CD14-positive monocyte (primary cell): ENCODE results near the gene BLM. TPM values are rescaled to one million over a fixed set of nuclear protein-coding genes. Genes with fewer than 3 reads are reported as not detected.

ENCODE experiments used
- DNase-seq, 3 donors: peaks; one replicate each; pipeline ENCODE4 v3.0.0-alpha.2; 2011 to 2022
- H2AFZ ChIP-seq: 2 replicates; pipeline ENCODE4 v1.6.0; 2012; ENCODE audit warnings: mild to moderate bottlenecking, low read depth, low read length, inconsistent platforms; ENCODE audit not compliant: insufficient read depth, poor library complexity, severe bottlenecking
- H3K27ac ChIP-seq, 2 donors: 1 replicate in 1 of 2; 2 replicates in 1 of 2; pipeline ENCODE4 v1.5.1; 2012 to 2013; ENCODE audit warnings: low read length in 2 of 2, control low read depth in 1 of 2, inconsistent platforms in 1 of 2, low read depth in 1 of 2, mild to moderate bottlenecking in 1 of 2
- H3K27me3 ChIP-seq, 2 donors: one replicate each; pipeline versions ENCODE4 v1.6.0 to v1.6.1; 2011 to 2013; ENCODE audit warnings: low read length in 2 of 2; ENCODE audit not compliant: control insufficient read depth in 2 of 2, insufficient read depth in 2 of 2
- H3K36me3 ChIP-seq, 2 donors: replicated peaks in 1 of 2; 1 replicate in 1 of 2; 2 replicates in 1 of 2; pipeline versions ENCODE4 v1.5.1 to v1.6.1; 2012 to 2013; ENCODE audit warnings: low read length in 2 of 2, control low read depth in 1 of 2, inconsistent platforms in 1 of 2, mild to moderate bottlenecking in 1 of 2; ENCODE audit not compliant: insufficient read depth in 2 of 2, control insufficient read depth in 1 of 2
- H3K4me1 ChIP-seq, 2 donors: 1 replicate in 1 of 2; 2 replicates in 1 of 2; pipeline versions ENCODE4 v1.5.1 to v1.6.1; 2012 to 2013; ENCODE audit warnings: low read length in 2 of 2, control low read depth in 1 of 2, inconsistent platforms in 1 of 2, mild to moderate bottlenecking in 1 of 2, moderate library complexity in 1 of 2; ENCODE audit not compliant: insufficient read depth in 2 of 2, control insufficient read depth in 1 of 2
- H3K4me2 ChIP-seq: replicated peaks from 2 replicates; pipeline ENCODE3; 2012; ENCODE audit warnings: low read length, moderate library complexity, mild to moderate bottlenecking; ENCODE audit not compliant: poor library complexity, severe bottlenecking; ENCODE audit errors: extremely low read depth
- H3K4me3 ChIP-seq, 3 experiments: fragments of 200-600 bp in 1 of 3; sonication (generic) in 1 of 3; replicated peaks in 1 of 3; 1 replicate in 2 of 3; 2 replicates in 1 of 3; pipeline ENCODE4 v1.5.1; 2011 to 2013; ENCODE audit warnings: low read length in 3 of 3, mild to moderate bottlenecking in 3 of 3, control low read depth in 2 of 3, low read depth in 2 of 3, inconsistent platforms in 1 of 3, moderate library complexity in 1 of 3
- H3K79me2 ChIP-seq: 2 replicates; pipeline ENCODE4 v1.6.0; 2012; ENCODE audit warnings: mild to moderate bottlenecking, control low read depth, inconsistent platforms, low read length, moderate library complexity; ENCODE audit not compliant: insufficient read depth
- H3K9ac ChIP-seq: 2 replicates; pipeline ENCODE4 v1.6.0; 2017; ENCODE audit warnings: low read length, mild to moderate bottlenecking; ENCODE audit not compliant: insufficient read depth, poor library complexity, severe bottlenecking
- H3K9me3 ChIP-seq, 2 donors: replicated peaks in 1 of 2; 1 replicate in 1 of 2; 2 replicates in 1 of 2; pipeline versions ENCODE4 v1.5.1 to v1.6.1; 2012 to 2013; ENCODE audit warnings: low read length in 2 of 2, control low read depth in 1 of 2; ENCODE audit not compliant: control insufficient read depth in 1 of 2, insufficient read depth in 1 of 2
- H4K20me1 ChIP-seq: 2 replicates; pipeline ENCODE4 v1.6.0; 2012; ENCODE audit warnings: mild to moderate bottlenecking, low read length, control low read depth, moderate library complexity; ENCODE audit not compliant: insufficient read depth
- H3K27ac Mint-ChIP-seq, 7 donors: one replicate each; pipeline ENCODE4 v1.8.0; 2020; ENCODE audit warnings: mild to moderate bottlenecking in 7 of 7, mixed read lengths in 7 of 7, moderate library complexity in 6 of 7, inconsistent platforms in 2 of 7
- H3K27me3 Mint-ChIP-seq, 3 donors: one replicate each; pipeline ENCODE4 v1.8.0; 2021 to 2022; ENCODE audit warnings: low read depth in 3 of 3, mild to moderate bottlenecking in 3 of 3, mixed read lengths in 3 of 3, moderate library complexity in 3 of 3, inconsistent platforms in 1 of 3
- H3K36me3 Mint-ChIP-seq, 2 donors: one replicate each; pipeline ENCODE4 v1.8.0; 2020; ENCODE audit warnings: mixed read lengths in 2 of 2, inconsistent platforms in 1 of 2, mild to moderate bottlenecking in 1 of 2
- H3K4me1 Mint-ChIP-seq: one replicate; pipeline ENCODE4 v1.8.0; 2020; ENCODE audit warnings: mild to moderate bottlenecking, mixed read lengths
- H3K4me3 Mint-ChIP-seq, 2 donors: one replicate each; pipeline ENCODE4 v1.8.0; 2020; ENCODE audit warnings: mild to moderate bottlenecking in 2 of 2, mixed read lengths in 2 of 2, moderate library complexity in 1 of 2
- H3K9me3 Mint-ChIP-seq, 7 donors: one replicate each; pipeline ENCODE4 v1.8.0; 2020 to 2022; ENCODE audit warnings: mixed read lengths in 7 of 7, mild to moderate bottlenecking in 6 of 7, moderate library complexity in 6 of 7, inconsistent platforms in 2 of 7
- CTCF ChIP-seq: fragments of 200-600 bp; IDR thresholded peaks from one replicate; pipeline ENCODE4 v1.8.0; 2022; ENCODE audit warnings: antibody characterized with exemption, mild to moderate bottlenecking
- WGBS: methylation state at CpG from one replicate; pipeline ENCODE4 v1.1.5; 2013; ENCODE audit warnings: missing lambda C conversion rate; ENCODE audit not compliant: insufficient coverage; 5-methylcytosine and 5-hydroxymethylcytosine counted together
- intact Hi-C, 2 donors: fragments of 100-400 bp; cut with micrococcal nuclease; formaldehyde crosslinking; loops; one replicate each; pipeline versions ENCODE4 v1.15.0 to v1.15.1; 2023
- polyA plus RNA-seq, 3 donors: library from polyadenylated mRNA; depleted of rRNA in 1 of 3; unstranded in 2 of 3; stranded (reverse) in 1 of 3; fragments of 300-500 nt in 2 of 3; fragments of >200 nt in 1 of 3; fragmentation: Illumina TruSeq in 2 of 3; gene quantifications; 1 replicate in 2 of 3; 2 replicates in 1 of 3; pipeline ENCODE4 v1.2.3, GENCODE V29; 2012 to 2021

The BLM gene
- polyA plus RNA-seq, 3 donors: 0.69 to 2.3 (median 1.2) TPM

- Mint-ChIP-seq H3K27ac (peak overlapping the region in 6 of 7 donors; percentile 53 to 87 (median 75)), H3K36me3 (peaks cover 16 to 32% of the 10 kb centered on the region in 2 donors), H3K9me3 (no peaks in the 10 kb centered on the region), H3K4me1 (peaks cover 59% of the 10 kb centered on the region), H3K4me3 (peak overlapping the region; percentile 42 to 90), H3K27me3 (no peaks in the 10 kb centered on the region)
- WGBS: 40% methylated on average over 8 of the region's 8 CpGs
- H2AFZ ChIP-seq: peak overlapping the region; percentile 58
- H3K27ac ChIP-seq: peak overlapping the region in 1 of 2 donors; percentile 68
- H3K4me3 ChIP-seq: peak overlapping the region; percentile 17 to 62 (median 23)
- H4K20me1 ChIP-seq: no peaks in the 10 kb centered on the region
- intact Hi-C loops: no loop called here
- no peaks in the 10 kb centered on the region for H3K9me3 ChIP-seq
- H3K4me2 ChIP-seq: peak overlapping the region; percentile 55
- peak in 2 of 3 donors; percentile 31 to 55 for DNase-seq
- peaks cover 0 to 2% of the 10 kb centered on the region in 2 donors for H3K36me3 ChIP-seq
- H3K4me1 ChIP-seq: peaks cover 29 to 63% of the 10 kb centered on the region in 2 donors
- no peak overlapping the region for H3K9ac ChIP-seq
- TF ChIP-seq CTCF: no peak
- H3K79me2 ChIP-seq: peaks cover 6% of the 10 kb centered on the region
- H3K27me3 ChIP-seq: no peaks in the 10 kb centered on the region
Measured at GRCh38 chr15:90808517-90809235, 91.5 kb downstream of the BLM start.

- Histone ChIP-seq H3K27ac (peak overlapping the region in 1 of 2 donors; percentile 68), H3K9ac (no peak overlapping the region), H3K27me3 (no peaks in the 10 kb centered on the region), H2AFZ (no peak overlapping the region), H3K4me1 (peaks cover 29 to 69% of the 10 kb centered on the region in 2 donors), H3K9me3 (no peaks in the 10 kb centered on the region), H4K20me1 (no peaks in the 10 kb centered on the region), H3K79me2 (peaks cover 11% of the 10 kb centered on the region), H3K36me3 (peaks cover 0 to 2% of the 10 kb centered on the region in 2 donors), H3K4me2 (peak overlapping the region; percentile 55), H3K4me3 (no peak overlapping the region)
- DNase-seq: no peak
- peaks cover 16 to 27% of the 10 kb centered on the region in 2 donors for H3K36me3 Mint-ChIP-seq
- TF ChIP-seq CTCF: no peak
- peak overlapping the region in 4 of 7 donors; percentile 36 to 87 (median 73) for H3K27ac Mint-ChIP-seq
- peak overlapping the region in 1 of 2 donors; percentile 12 for H3K4me3 Mint-ChIP-seq
- H3K9me3 Mint-ChIP-seq: no peaks in the 10 kb centered on the region
- intact Hi-C loops: no loop called here
- WGBS: 100% methylated on average over 1 of the region's 4 CpGs
- no peaks in the 10 kb centered on the region for H3K27me3 Mint-ChIP-seq
- H3K4me1 Mint-ChIP-seq: peaks cover 62% of the 10 kb centered on the region
Measured at GRCh38 chr15:90809536-90809935, 92.4 kb downstream of the BLM start.
